A549 (cell line): ENCODE measurements around the gene SHROOM4. TPM values are rescaled to one million over a fixed set of nuclear protein-coding genes. Genes with fewer than 3 reads are reported as not detected.

Experiments used
- ATAC-seq, 2 experiments: fragments of 200-7000 bp in 1 of 2; fragments of >200 bp in 1 of 2; cut with Nextera tagmentation in 1 of 2; cut with Tn5 transposase in 1 of 2; 3 replicates each; pipeline versions ENCODE4 v1.8.0 to v1.9.1; 2018 to 2020; ENCODE audit warnings: mild to moderate bottlenecking in 1 of 2, moderate library complexity in 1 of 2
- CTCF ChIA-PET: fragments of 300-600 bp; sonication (Branson Sonifier 250); formaldehyde crosslinking; extraction: SDS; loops from one replicate; lab custom pipeline; 2021; ENCODE audit warnings: antibody characterized with exemption, inconsistent platforms; lab: Yijun Ruan, JAX
- POLR2A ChIA-PET: fragments of 350-600 bp; formaldehyde crosslinking; extraction: SDS; loops from one replicate; lab custom pipeline; 2021; ENCODE audit warnings: antibody characterized with exemption, inconsistent platforms; lab: Yijun Ruan, JAX
- DNase-seq, 2 experiments: peaks; one replicate each; pipeline versions ENCODE4 v3.0.0 to v3.0.0-alpha.2; 2011 to 2016; ENCODE audit warnings: low read depth in 1 of 2, low spot score in 1 of 2
- FAIRE-seq: peaks from 2 replicates; lab custom pipeline; 2011; peaks lifted over from hg19 to GRCh38; lab: Jason Lieb, UNC
- H3K27ac ChIP-seq, 2 experiments: fragments of >200 bp; sonication (Bioruptor Twin); formaldehyde crosslinking; 3 replicates each; pipeline ENCODE4 v1.5.1; 2016 to 2017
- H3K4me1 ChIP-seq: fragments of >200 bp; sonication (Bioruptor Twin); formaldehyde crosslinking; 3 replicates; pipeline ENCODE4 v1.6.1; 2016
- H3K4me2 ChIP-seq: fragments of >200 bp; sonication (Bioruptor Twin); formaldehyde crosslinking; 3 replicates; pipeline ENCODE4 v1.6.1; 2016
- H3K4me3 ChIP-seq: fragments of >200 bp; sonication (Bioruptor Twin); formaldehyde crosslinking; 3 replicates; pipeline ENCODE4 v1.5.1; 2016
- H3K9me3 ChIP-seq: fragments of >200 bp; sonication (Bioruptor Twin); formaldehyde crosslinking; 3 replicates; pipeline ENCODE4 v1.6.1; 2016
- BCL3 ChIP-seq: fragments of >200 bp; sonication (Bioruptor Twin); formaldehyde crosslinking; IDR thresholded peaks from 3 replicates; pipeline ENCODE4 v1.6.1; 2016
- EHF ChIP-seq: fragments of 250-450 bp; sonication (Bioruptor Pico); IDR thresholded peaks from 2 replicates; pipeline ENCODE4 v1.5.0; 2020; ENCODE audit warnings: mild to moderate bottlenecking
- ESRRA ChIP-seq: fragments of 150-350 bp; IDR thresholded peaks from 2 replicates; pipeline ENCODE4 v1.6.1; 2014; ENCODE audit warnings: mild to moderate bottlenecking, low read length, borderline replicate concordance
- FOSB ChIP-seq: fragments of 250-450 bp; sonication (Bioruptor Pico); IDR thresholded peaks from 2 replicates; pipeline ENCODE4 v1.5.0; 2020; ENCODE audit warnings: mild to moderate bottlenecking, moderate library complexity
- FOSL2 ChIP-seq, 2 experiments: fragments of 450-650 bp in 1 of 2; fragments of >200 bp in 1 of 2; sonication (Bioruptor Twin) in 1 of 2; formaldehyde crosslinking; IDR thresholded peaks; 2 replicates each; pipeline versions ENCODE4 v1.5.0 to v1.6.1; 2016 to 2020; ENCODE audit warnings: mild to moderate bottlenecking in 1 of 2, moderate library complexity in 1 of 2
- HDAC2 ChIP-seq: fragments of 200-600 bp; sonication (generic); IDR thresholded peaks from 2 replicates; pipeline ENCODE4 v1.6.1; 2016
- HOXB13 ChIP-seq: fragments of 250-450 bp; sonication (Bioruptor Pico); IDR thresholded peaks from 2 replicates; pipeline ENCODE4 v1.5.0; 2020; ENCODE audit warnings: low read depth, mild to moderate bottlenecking, moderate library complexity
- JUNB ChIP-seq: fragments of >200 bp; sonication (Bioruptor Twin); formaldehyde crosslinking; IDR thresholded peaks from 2 replicates; pipeline ENCODE4 v1.6.1; 2016
- KDM5A ChIP-seq: fragments of 200-600 bp; sonication (generic); IDR thresholded peaks from 2 replicates; pipeline ENCODE4 v1.6.1; 2016; ENCODE audit warnings: antibody characterized with exemption, mild to moderate bottlenecking
- MAZ ChIP-seq: fragments of 150-350 bp; IDR thresholded peaks from 2 replicates; pipeline ENCODE4 v1.6.1; 2014; ENCODE audit warnings: antibody characterized with exemption, low read depth, low read length, borderline replicate concordance
- MYC ChIP-seq: IDR thresholded peaks from 2 replicates; pipeline ENCODE4 v1.6.1; 2012; ENCODE audit warnings: mild to moderate bottlenecking, inconsistent platforms, low read length, improper control_type of control experiment, borderline replicate concordance
- NFE2L2 ChIP-seq: fragments of 150-350 bp; conservative IDR thresholded peaks from 2 replicates; pipeline ENCODE4 v1.6.1; 2014; ENCODE audit warnings: low read length
- POLR2AphosphoS2 ChIP-seq: conservative IDR thresholded peaks from 2 replicates; pipeline ENCODE4 v1.6.1; 2012; ENCODE audit warnings: low read length, improper control_type of control experiment, inconsistent platforms
- RAD21 ChIP-seq, 2 experiments: fragments of >200 bp in 1 of 2; sonication (Bioruptor Twin) in 1 of 2; formaldehyde crosslinking in 1 of 2; IDR thresholded peaks in 1 of 2; conservative IDR thresholded peaks in 1 of 2; 2 replicates in 1 of 2; 3 replicates in 1 of 2; pipeline ENCODE4 v1.6.1; 2012 to 2018; ENCODE audit warnings: inconsistent platforms in 1 of 2
- RARB ChIP-seq: fragments of 250-450 bp; sonication (Bioruptor Pico); IDR thresholded peaks from 2 replicates; pipeline ENCODE4 v1.8.0; 2021; ENCODE audit warnings: mild to moderate bottlenecking, moderate library complexity
- RCOR1 ChIP-seq: fragments of 150-350 bp; IDR thresholded peaks from 2 replicates; pipeline ENCODE4 v1.6.1; 2014; ENCODE audit warnings: antibody characterized with exemption, low read length, low read depth
- SMC3 ChIP-seq: fragments of >200 bp; sonication (Bioruptor Twin); formaldehyde crosslinking; IDR thresholded peaks from 3 replicates; pipeline ENCODE4 v1.6.1; 2018; ENCODE audit warnings: inconsistent platforms
- SREBF2 ChIP-seq: fragments of 450-650 bp; IDR thresholded peaks from 2 replicates; pipeline ENCODE4 v1.6.1; 2014; ENCODE audit warnings: mild to moderate bottlenecking, moderate library complexity
- TFCP2L1 ChIP-seq: fragments of 250-450 bp; sonication (Bioruptor Pico); IDR thresholded peaks from 2 replicates; pipeline ENCODE4 v1.5.0; 2021; ENCODE audit warnings: mild to moderate bottlenecking
- ZFP36 ChIP-seq: fragments of 450-650 bp; IDR thresholded peaks from 2 replicates; pipeline ENCODE4 v1.6.1; 2014; ENCODE audit warnings: borderline replicate concordance; ENCODE audit not compliant: partially characterized antibody
- ZSCAN20 ChIP-seq: fragments of 250-450 bp; sonication (Bioruptor Pico); IDR thresholded peaks from 2 replicates; pipeline ENCODE4 v1.8.0; 2022; ENCODE audit warnings: mild to moderate bottlenecking, moderate library complexity
- WGBS: methylation state at CpG from one replicate; pipeline ENCODE4 v1.1.6; 2017; ENCODE audit errors: missing lambda C conversion rate; 5-methylcytosine and 5-hydroxymethylcytosine counted together
- polyA plus RNA-seq, 4 experiments: library from polyadenylated mRNA; depleted of rRNA in 3 of 4; stranded (reverse); fragments of >200 nt; fragmentation: RNase III in 1 of 4; extraction: RNeasy Plus Mini Kit Qiagen cat#74134 plus additional on column Dnase treatment in 1 of 4; gene quantifications; 2 replicates in 3 of 4; 3 replicates in 1 of 4; pipeline ENCODE4 v1.2.3, GENCODE V29; 2011 to 2017
- TF ChIP-seq, protein P1 (sequence below): IDR thresholded peaks from 2 replicates; pipeline ENCODE4 v1.6.1; 2012; ENCODE audit warnings: low read depth, borderline replicate concordance
- TF ChIP-seq, protein P2 (sequence below): fragments of 150-350 bp; IDR thresholded peaks from 2 replicates; pipeline ENCODE4 v1.6.1; 2014; ENCODE audit warnings: low read depth, mild to moderate bottlenecking, low read length
- TF ChIP-seq, protein P3 (sequence below): IDR thresholded peaks from 2 replicates; pipeline ENCODE4 v1.6.1; 2012

Gene SHROOM4
- polyA plus RNA-seq, 2 of the 4 experiments (the other 2 are of a cell fraction) = not detected

DNA sequence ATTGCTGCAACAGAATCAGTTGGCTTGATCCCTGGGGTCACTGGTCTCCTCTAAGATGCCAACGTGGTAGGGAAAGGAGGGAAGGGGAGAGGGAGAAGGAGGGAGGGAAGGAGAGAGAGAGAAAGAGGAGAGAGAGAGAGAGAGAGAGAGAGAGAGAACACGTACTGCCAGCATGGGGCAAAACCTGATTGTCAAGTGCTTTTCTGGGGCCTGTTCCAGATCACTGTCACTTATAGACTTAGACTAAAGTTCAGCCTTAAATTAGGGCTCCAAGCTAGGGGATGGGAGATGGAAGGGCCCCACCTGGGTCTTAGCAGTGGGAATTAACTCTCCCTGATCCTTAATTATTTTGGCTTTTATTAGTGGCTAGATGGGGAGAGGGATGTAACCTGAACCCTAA, 12.9 kb downstream of the SHROOM4 start:
- TF ChIP-seq HDAC2 = no peak
- TF ChIP-seq HOXB13 (CRISPR knock-in tag) = no peak
- ChIA-PET POLR2A (no interaction called here), CTCF (no interaction called here)
- no peak overlapping the region for H3K4me3 ChIP-seq
- no peaks in the 10 kb centered on the region for H3K4me1 ChIP-seq
- H3K27ac ChIP-seq = no peak overlapping the region
- H3K9me3 ChIP-seq = no peaks in the 10 kb centered on the region
- 6% methylated on average over 2 of the region's 2 CpGs for WGBS
- FAIRE-seq (no peak), ATAC-seq (no peak), DNase-seq (no peak)
- H3K4me2 ChIP-seq = no peak overlapping the region

DNA sequence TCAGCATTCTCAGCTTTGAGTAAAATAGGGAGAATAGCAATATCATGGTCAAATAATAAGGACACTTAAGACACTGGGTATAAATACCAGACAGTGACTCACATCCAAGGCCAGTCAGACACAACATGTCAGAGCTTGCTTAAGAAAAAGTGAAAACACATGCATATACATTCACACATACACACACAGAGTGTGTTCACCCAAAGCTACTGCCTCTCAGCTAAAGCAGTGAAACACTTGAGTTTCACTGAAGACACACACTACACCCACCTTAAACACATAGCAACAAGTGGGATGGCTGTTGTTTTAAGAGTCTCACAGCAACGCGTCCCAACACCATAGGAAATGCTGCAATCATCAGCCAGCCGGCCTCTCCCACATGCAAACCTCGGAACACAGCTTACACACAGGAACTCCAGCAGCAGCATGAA, 14.4 kb downstream of the SHROOM4 start:
- H3K4me3 ChIP-seq = no peak overlapping the region

DNA sequence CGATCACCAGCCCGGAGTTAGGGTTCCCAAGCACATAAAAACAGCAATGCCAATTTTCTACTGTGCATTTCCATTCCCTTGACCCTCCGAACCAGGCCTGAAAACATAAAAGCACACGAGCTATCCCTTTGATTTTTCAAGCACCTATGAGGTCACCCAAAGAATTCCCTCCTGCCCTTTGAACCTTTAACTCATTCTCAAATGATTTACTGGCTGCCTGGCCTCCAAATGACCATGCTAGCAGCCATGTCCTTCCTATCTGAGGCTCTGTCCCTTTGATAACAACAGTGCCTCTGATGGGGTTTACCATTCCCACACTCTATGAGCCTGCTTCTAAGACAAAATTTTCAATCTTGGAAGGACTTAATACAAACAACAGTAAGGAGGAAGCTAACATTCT, 15.2 kb downstream of the SHROOM4 start:
- WGBS = 5% methylated on average over 4 of the region's 4 CpGs
- no peak overlapping the region for H3K4me3 ChIP-seq
- no peak overlapping the region for H3K27ac ChIP-seq
- no peak for DNase-seq
- ChIA-PET CTCF (no interaction called here), POLR2A (no interaction called here)
- no peak for FAIRE-seq
- TF ChIP-seq, protein P1, sequence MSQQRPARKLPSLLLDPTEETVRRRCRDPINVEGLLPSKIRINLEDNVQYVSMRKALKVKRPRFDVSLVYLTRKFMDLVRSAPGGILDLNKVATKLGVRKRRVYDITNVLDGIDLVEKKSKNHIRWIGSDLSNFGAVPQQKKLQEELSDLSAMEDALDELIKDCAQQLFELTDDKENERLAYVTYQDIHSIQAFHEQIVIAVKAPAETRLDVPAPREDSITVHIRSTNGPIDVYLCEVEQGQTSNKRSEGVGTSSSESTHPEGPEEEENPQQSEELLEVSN = no peak
- TF ChIP-seq, protein P2, sequence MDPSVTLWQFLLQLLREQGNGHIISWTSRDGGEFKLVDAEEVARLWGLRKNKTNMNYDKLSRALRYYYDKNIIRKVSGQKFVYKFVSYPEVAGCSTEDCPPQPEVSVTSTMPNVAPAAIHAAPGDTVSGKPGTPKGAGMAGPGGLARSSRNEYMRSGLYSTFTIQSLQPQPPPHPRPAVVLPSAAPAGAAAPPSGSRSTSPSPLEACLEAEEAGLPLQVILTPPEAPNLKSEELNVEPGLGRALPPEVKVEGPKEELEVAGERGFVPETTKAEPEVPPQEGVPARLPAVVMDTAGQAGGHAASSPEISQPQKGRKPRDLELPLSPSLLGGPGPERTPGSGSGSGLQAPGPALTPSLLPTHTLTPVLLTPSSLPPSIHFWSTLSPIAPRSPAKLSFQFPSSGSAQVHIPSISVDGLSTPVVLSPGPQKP = no peak
- TF ChIP-seq FOSL2 (IDR thresholded peaks at IDR 0.05) (no peak), FOSL2 (CRISPR knock-in tag; IDR thresholded peaks at IDR 0.05) (no peak), KDM5A (no peak), FOSB (CRISPR knock-in tag) (no peak), SMC3 (no peak), TFCP2L1 (no peak), ESRRA (no peak), EHF (CRISPR knock-in tag) (no peak), SREBF2 (no peak), POLR2AphosphoS2 (no peak), ZSCAN20 (CRISPR knock-in tag) (no peak), RAD21 (conservative IDR thresholded peaks at IDR 0.05 in 1 of 2, IDR thresholded peaks at IDR 0.05 in 1 of 2) (no peak), RARB (CRISPR knock-in tag) (no peak), MYC (no peak), NFE2L2 (no peak)
- TF ChIP-seq, protein P3, sequence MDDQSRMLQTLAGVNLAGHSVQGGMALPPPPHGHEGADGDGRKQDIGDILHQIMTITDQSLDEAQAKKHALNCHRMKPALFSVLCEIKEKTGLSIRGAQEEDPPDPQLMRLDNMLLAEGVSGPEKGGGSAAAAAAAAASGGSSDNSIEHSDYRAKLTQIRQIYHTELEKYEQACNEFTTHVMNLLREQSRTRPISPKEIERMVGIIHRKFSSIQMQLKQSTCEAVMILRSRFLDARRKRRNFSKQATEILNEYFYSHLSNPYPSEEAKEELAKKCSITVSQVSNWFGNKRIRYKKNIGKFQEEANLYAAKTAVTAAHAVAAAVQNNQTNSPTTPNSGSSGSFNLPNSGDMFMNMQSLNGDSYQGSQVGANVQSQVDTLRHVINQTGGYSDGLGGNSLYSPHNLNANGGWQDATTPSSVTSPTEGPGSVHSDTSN = no peak
- no peaks in the 10 kb centered on the region for H3K4me1 ChIP-seq
- no peak overlapping the region for H3K4me2 ChIP-seq
- no peak for ATAC-seq
- no peaks in the 10 kb centered on the region for H3K9me3 ChIP-seq

More for the DNA sequence above, 14.4 kb downstream of the SHROOM4 start:
- no peak for ATAC-seq
- DNase-seq = peak in 1 of 2 experiments; percentile 6
- Histone ChIP-seq H3K4me1 (no peaks in the 10 kb centered on the region), H3K4me2 (no peak overlapping the region), H3K9me3 (no peaks in the 10 kb centered on the region), H3K27ac (no peak overlapping the region)
- ChIA-PET POLR2A (no interaction called here), CTCF (no interaction called here)
- FAIRE-seq = no peak
- WGBS = 13% methylated on average over 4 of the region's 4 CpGs
- TF ChIP-seq BCL3 (no peak), RARB (CRISPR knock-in tag) (no peak), ZFP36 (no peak), MAZ (no peak), FOSL2 (IDR thresholded peaks at IDR 0.05) (no peak), FOSL2 (CRISPR knock-in tag; IDR thresholded peaks at IDR 0.05) (no peak), JUNB (no peak), RCOR1 (no peak)
